Heart left ventricle (tissue), 13 donors: ENCODE data around the gene DHX35.

Experiments
- CTCF ChIP-seq, 12 donors: fragments of 200-600 bp; sonication (generic) in 4 of 12; IDR thresholded peaks; one replicate each; pipeline versions ENCODE4 v1.5.0 to v1.8.0; 2018 to 2022; ENCODE audit warnings: antibody characterized with exemption in 12 of 12, mild to moderate bottlenecking in 5 of 12
- POLR2A ChIP-seq, 2 donors: fragments of 450-650 bp; IDR thresholded peaks; one replicate each; pipeline ENCODE4 v1.6.1; 2017; ENCODE audit warnings: antibody characterized with exemption in 2 of 2, mild to moderate bottlenecking in 2 of 2, moderate library complexity in 2 of 2
- donor health status: ischemic (EF 13 %, LVEDD 7.1; RV severe dilation, severe dysfunction).
- donor health status: DM: no; HTN: yes; CAD: no.
- donor health status: DM: no; HTN: no; CAD: no.
- donor health status: ischemic (EF 25% LVEDD 6.9; RV normal size, moderate dysfunction).
- donor health status: ischemic (EF 25% LVEDD 5.7; RV mildly dilated, moderate dysfunction).
- donor health status: ischemic (EF 35%, LVEDD 5.7; RV mildly dilated, moderate dysfunction).
- donor health status: nonischemic (EF 11% LVEDD 7.7; RV severe dilation, severe dysfunction).
- donor health status: DM: yes; HTN: yes; CAD: no.
- donor health status: PGD.
- donor health status: ischemic (EF 29% LVEDD 5.4; RV normal size, mild dysfunction).
- donor health status: nonischemic (EF 23%, LVEDD 6.1; RV moderate dilation, normal function).

GRCh38 chr20:39016506-39016905, 54.4 kb downstream of the DHX35 start:
- TF ChIP-seq POLR2A (IDR thresholded peaks at IDR 0.05) (no peak), CTCF (IDR thresholded peaks at IDR 0.05) (no peak)
